VCaP (cell line): Measurements from ENCODE around the gene BRD3OS.
A peak's percentile ranks its signal among the peaks of the same experiment; 100 is the strongest.

Source experiments
- H3K27ac ChIP-seq: fragments of 450-650 bp; 2 replicates; pipeline ENCODE4 v1.5.1; 2017
- CTCF ChIP-seq: fragments of 450-650 bp; conservative IDR thresholded peaks from 2 replicates; pipeline ENCODE4 v1.5.1; 2017; ENCODE audit warnings: mild to moderate bottlenecking, moderate library complexity

BRD3OS gene

GRCh38 chr9:134047868-134048581, 22.7 kb downstream of the BRD3OS start:
- H3K27ac ChIP-seq: no peak overlapping the region
- TF ChIP-seq CTCF: no peak

DNA sequence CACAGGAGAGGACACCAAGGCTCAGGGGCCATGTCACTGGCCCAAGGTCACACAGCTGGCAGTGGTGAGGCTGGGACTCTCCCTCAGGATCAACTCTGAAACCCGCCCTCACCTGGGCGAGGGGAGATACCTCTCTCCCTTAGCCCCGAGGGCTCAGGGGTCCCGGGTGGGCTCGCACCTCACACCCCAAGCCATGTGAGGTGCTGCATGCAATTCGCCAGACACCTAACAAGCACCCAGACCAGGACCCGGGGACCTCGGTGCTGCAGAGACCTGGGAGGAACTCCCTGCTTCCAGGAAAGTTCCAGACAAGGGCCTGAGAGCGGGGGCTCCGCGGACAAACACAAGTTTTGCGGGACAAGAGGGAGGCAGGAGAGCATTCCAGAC, 23.3 kb downstream of the BRD3OS start:
- TF ChIP-seq CTCF: no peak
- peak overlapping the region; percentile 42 for H3K27ac ChIP-seq

DNA sequence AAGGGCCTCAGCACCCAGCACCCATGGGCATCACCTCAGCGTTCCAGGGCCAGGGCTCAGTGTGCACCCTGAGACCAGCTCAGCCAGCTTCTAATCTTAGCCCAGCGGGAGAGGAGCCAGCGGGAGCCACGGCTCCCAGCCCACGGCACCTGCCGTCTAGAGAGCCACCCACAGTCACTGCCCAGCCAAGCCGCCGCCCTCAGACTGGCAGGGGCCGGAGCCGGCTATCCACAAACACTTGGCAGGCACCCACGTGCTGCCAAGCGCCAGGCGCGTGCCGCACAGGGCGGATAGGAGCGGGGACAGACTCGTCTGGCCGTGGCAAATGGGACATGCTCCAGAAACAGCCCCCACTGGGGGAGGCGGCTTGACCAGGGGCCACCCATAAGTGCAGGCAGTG, 24.0 kb downstream of the BRD3OS start:
- no peak for TF ChIP-seq CTCF
- peak overlapping the region; percentile 42 for H3K27ac ChIP-seq

DNA sequence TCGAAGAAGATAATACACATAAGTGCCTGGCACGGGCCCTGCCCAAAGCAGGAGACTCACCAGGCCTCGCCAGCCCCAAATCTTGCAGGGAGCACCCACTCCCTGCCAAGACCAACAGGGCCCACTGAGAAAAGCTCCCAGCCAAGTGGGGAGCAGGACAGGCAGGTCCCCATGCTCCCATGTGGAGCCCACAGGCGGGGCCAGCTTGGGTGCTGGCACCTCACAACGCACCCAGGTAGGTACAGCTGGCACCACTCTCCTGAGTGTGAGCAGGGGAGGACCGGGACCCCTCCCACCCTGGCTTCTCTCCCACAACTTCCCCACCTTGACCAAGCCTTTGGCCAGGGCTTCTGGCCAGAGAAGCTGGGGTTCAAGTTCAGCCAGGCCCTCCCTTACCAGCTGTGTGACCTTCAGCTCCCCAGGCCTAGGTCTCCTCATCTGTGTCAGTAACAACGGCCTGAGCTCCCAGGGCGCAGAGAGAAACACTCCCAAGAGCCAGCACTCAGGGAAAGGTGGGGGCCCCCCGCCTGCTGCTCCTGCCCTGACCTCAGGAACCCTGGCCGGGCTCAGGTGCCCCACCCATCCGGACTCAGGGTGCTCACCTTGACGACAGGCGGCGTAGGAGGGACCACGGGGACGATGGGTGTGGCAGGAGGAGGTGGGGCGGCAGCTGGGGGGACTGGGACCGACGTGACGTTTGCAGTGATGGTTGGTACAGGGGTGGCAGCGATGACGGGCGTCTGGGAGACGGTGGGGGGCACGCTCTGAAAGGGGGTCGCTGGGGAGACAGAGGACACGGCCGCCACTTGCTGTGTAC, 24.7 kb downstream of the BRD3OS start:
- TF ChIP-seq CTCF: no peak
- H3K27ac ChIP-seq: peak overlapping the region; percentile 42

DNA sequence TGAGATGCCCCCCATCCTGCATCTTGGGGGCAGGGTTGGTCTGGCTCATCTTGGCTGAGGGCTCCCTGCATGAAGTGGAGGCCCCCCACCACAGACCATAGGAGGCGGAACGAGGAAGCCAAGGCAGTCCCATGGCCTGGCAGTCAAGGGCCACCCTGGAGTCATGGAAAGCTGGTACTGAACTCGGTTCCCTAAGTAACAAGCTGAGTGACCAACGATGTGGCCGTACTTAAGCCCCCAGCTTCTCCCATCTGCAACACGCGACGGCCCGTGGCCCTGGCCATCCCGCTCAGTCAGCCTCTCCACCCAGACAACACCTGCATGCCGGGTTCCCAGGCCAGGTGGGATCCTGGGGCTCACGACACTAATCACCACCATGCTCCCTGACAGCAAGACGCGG, 25.4 kb downstream of the BRD3OS start:
- TF ChIP-seq CTCF: no peak
- H3K27ac ChIP-seq: peak overlapping the region; percentile 42

DNA sequence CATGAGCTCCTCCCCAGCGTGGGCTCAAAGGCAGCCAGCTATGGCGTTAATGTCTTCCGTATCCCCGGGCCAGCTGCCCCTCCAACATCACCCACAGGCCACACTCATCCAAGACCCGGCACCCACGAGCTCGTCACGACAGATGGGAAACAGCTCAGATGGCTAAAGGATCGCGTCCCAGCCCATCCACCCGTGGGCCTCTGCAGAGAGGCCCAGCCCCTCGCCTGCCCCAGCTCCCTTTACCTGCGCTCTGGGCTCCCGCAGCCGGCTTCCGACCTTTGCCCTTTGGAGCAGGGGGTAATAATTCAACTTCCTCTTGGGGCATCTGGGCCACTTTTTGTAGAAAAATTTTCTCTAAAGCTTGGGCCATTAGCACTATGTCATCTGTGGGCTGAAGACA, 26.0 kb downstream of the BRD3OS start:
- H3K27ac ChIP-seq: no peak overlapping the region
- TF ChIP-seq CTCF: no peak

- H3K27ac ChIP-seq: 0 out of 2 replicates have a peak overlapping the region, but pooled peaks have one; percentile 10
- TF ChIP-seq CTCF: no peak
Observed at GRCh38 chr9:134052491-134052890, 27.2 kb downstream of the BRD3OS start.
